Type B pancreatic cell (in vitro differentiated cells): ENCODE measurements around the gene DCAF10. TPM values are rescaled to one million over a fixed set of nuclear protein-coding genes. Genes with fewer than 3 reads are reported as not detected.
"Not testable (repeated sequence)": the region's sequence is repeated elsewhere in the genome, so short reads cannot be mapped to it uniquely, and the experiment has no call there.

Experiments
- DNase-seq: peaks from one replicate; pipeline ENCODE4 v3.0.0; 2021; ENCODE audit warnings: mixed read lengths; ENCODE audit not compliant: unreplicated experiment; ENCODE audit errors: extremely low spot score
- H3K27ac Mint-ChIP-seq: 2 replicates; pipeline ENCODE4 v1.8.0; 2021; ENCODE audit warnings: mild to moderate bottlenecking, mixed read lengths
- H3K27me3 Mint-ChIP-seq: 2 replicates; pipeline ENCODE4 v1.8.0; 2021; ENCODE audit warnings: mixed read lengths
- H3K36me3 Mint-ChIP-seq: 2 replicates; pipeline ENCODE4 v1.8.0; 2021; ENCODE audit warnings: mixed read lengths
- H3K4me1 Mint-ChIP-seq: one replicate; pipeline ENCODE4 v1.8.0; 2021; ENCODE audit warnings: mixed read lengths; ENCODE audit not compliant: unreplicated experiment
- H3K4me3 Mint-ChIP-seq: 2 replicates; pipeline ENCODE4 v1.8.0; 2021; ENCODE audit warnings: mild to moderate bottlenecking, mixed read lengths
- H3K9me3 Mint-ChIP-seq: 2 replicates; pipeline ENCODE4 v1.8.0; 2021; ENCODE audit warnings: mixed read lengths
- total RNA-seq: library from RNA; stranded (reverse); gene quantifications from 2 replicates; pipeline ENCODE4 v1.2.1, GENCODE V29; 2021; ENCODE audit warnings: low replicate concordance
- TF ChIP-seq, protein P1 (sequence below): fragments of 200-600 bp; sonication (generic); conservative IDR thresholded peaks from 2 replicates; pipeline ENCODE4 v1.5.0; 2021; ENCODE audit warnings: antibody characterized with exemption, mild to moderate bottlenecking

DCAF10 gene
- total RNA-seq, 1 donor from 2014 or later = 30.2 TPM

DNA sequence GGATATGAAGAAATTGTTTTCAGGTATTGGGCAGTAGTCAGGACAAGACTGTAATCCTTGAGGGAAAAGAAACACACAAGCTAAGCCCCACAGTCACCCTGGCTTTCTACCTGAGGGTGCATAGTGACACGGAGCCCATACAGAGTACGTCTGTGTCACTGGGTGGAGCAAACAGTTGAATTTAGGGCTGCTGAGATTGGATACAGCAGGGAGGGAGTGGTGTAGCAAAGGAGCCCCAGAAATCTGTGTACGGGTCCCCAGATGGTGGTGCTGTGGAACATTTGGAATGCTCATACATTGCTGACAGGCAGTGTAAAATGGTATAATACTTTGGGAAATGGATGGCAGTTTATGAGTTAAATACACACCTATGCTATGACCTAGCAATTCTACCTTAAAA is 41.9 kb upstream of the DCAF10 start:
- Mint-ChIP-seq H3K4me3 (no peak overlapping the region), H3K27ac (no peak overlapping the region), H3K9me3 (no peaks in the 10 kb centered on the region), H3K27me3 (no peaks in the 10 kb centered on the region), H3K36me3 (peaks cover 9% of the 10 kb centered on the region), H3K4me1 (peaks cover 14% of the 10 kb centered on the region)
- no peak for DNase-seq
- TF ChIP-seq, protein P1, sequence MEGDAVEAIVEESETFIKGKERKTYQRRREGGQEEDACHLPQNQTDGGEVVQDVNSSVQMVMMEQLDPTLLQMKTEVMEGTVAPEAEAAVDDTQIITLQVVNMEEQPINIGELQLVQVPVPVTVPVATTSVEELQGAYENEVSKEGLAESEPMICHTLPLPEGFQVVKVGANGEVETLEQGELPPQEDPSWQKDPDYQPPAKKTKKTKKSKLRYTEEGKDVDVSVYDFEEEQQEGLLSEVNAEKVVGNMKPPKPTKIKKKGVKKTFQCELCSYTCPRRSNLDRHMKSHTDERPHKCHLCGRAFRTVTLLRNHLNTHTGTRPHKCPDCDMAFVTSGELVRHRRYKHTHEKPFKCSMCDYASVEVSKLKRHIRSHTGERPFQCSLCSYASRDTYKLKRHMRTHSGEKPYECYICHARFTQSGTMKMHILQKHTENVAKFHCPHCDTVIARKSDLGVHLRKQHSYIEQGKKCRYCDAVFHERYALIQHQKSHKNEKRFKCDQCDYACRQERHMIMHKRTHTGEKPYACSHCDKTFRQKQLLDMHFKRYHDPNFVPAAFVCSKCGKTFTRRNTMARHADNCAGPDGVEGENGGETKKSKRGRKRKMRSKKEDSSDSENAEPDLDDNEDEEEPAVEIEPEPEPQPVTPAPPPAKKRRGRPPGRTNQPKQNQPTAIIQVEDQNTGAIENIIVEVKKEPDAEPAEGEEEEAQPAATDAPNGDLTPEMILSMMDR = no peak

DNA sequence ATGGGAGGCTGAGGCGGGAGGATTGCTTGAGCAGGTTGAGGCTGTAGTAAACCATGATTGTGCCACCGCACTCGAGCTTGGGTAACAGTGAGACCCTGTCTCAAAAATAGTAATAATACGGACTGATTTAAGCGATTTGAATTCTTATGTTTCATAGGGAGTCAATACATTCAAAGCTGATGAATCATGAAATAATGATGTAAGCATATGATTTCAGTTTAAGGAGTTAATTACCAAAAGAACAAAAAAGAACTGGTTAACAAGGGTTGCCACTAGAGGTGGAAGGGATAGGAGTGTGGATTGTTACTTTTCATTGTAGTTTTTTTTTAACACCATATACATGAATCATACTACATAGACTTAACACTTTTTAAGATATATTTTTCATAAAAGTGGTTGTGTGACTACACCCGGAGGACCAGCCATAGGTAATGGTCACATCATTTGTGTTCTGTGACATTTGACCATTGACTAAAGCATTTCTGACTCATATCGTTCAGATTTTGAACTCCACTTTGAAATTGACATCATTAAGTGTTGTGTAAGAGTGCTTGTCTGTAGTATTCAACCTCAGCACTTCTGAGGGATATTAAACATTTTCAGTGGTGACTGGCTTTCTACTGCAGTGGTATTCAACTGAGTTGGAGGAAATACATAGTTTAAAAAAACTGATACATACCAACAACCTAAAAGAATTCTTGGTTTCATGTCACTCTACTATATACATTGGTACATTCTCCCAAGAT is 40.0 kb upstream of the DCAF10 start:
- H3K36me3 Mint-ChIP-seq = peaks cover 18% of the 10 kb centered on the region
- no peaks in the 10 kb centered on the region for H3K9me3 Mint-ChIP-seq
- peaks cover under 1% of the 10 kb centered on the region for H3K4me1 Mint-ChIP-seq
- TF ChIP-seq, protein P1 = no peak
- no peak overlapping the region for H3K27ac Mint-ChIP-seq
- H3K4me3 Mint-ChIP-seq = no peak overlapping the region
- no peaks in the 10 kb centered on the region for H3K27me3 Mint-ChIP-seq
- no peak for DNase-seq

DNA sequence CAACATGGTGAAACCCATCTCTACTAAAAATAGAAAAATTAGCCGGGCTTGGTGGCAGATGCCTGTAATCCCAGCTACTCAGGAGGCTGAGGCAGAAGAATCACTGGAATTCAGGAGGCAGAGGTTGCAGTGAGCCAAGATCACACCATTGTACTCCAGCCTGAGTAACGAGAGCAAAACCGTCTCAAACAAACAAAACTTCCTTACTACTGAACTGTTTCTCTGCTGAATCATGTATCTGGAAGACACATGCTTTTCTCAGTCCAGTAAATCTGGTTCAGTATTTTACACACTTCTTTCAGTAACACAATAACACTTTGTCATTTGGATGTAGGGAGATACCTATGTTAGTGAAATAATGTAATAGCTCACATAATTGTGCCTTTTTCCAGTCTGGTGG is 39.1 kb upstream of the DCAF10 start:
- Mint-ChIP-seq H3K36me3 (peaks cover 21% of the 10 kb centered on the region), H3K27ac (no peak overlapping the region), H3K27me3 (no peaks in the 10 kb centered on the region), H3K9me3 (no peaks in the 10 kb centered on the region), H3K4me1 (no peaks in the 10 kb centered on the region), H3K4me3 (no peak overlapping the region)
- TF ChIP-seq, protein P1 = no peak
- no peak for DNase-seq

DNA sequence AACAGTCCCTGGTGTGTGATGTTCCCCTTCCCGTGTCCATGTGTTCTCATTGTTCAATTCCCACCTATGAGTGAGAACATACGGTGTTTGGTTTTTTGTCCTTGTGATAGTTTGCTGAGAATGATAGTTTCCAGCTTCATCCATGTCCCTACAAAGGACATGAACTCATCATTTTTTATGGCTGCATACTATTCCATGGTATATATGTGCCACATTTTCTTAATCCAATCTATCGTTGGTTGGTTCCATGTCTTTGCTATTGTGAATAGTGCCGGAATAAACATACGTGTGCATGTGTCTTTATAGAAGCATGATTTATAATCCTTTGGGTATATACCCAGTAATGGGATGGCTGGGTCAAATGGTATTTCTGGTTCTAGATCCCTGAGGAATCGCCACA is 35.3 kb upstream of the DCAF10 start:
- not testable (repeated sequence) for H3K4me3 Mint-ChIP-seq, H3K27ac Mint-ChIP-seq, H3K4me1 Mint-ChIP-seq, H3K9me3 Mint-ChIP-seq, DNase-seq, H3K27me3 Mint-ChIP-seq
- peaks cover 22% of the 10 kb centered on the region for H3K36me3 Mint-ChIP-seq

DNA sequence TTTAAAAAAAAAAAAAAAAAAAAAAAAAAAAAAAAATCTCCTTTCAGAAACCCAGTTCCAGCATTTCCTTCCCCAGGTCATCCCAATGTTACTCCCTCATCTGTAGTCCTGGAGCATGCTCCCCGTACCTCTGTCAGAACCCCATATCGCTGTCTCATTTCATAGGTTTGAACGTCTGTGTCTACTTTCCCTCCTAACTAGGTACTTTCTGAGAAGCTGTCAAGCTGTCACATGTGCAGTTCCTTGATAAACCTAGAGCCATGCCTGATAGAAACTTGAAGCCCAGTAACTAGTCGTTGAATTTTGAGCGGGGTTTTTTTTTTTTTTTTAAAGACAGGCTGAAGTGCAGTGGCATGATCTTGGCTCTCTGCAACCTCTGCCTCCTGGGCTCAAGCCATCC is 31.3 kb upstream of the DCAF10 start:
- Mint-ChIP-seq H3K9me3 (no peaks in the 10 kb centered on the region), H3K4me3 (no peak overlapping the region), H3K4me1 (no peaks in the 10 kb centered on the region), H3K36me3 (peaks cover 11% of the 10 kb centered on the region), H3K27me3 (no peaks in the 10 kb centered on the region), H3K27ac (no peak overlapping the region)
- DNase-seq = no peak
- TF ChIP-seq, protein P1 = no peak

DNA sequence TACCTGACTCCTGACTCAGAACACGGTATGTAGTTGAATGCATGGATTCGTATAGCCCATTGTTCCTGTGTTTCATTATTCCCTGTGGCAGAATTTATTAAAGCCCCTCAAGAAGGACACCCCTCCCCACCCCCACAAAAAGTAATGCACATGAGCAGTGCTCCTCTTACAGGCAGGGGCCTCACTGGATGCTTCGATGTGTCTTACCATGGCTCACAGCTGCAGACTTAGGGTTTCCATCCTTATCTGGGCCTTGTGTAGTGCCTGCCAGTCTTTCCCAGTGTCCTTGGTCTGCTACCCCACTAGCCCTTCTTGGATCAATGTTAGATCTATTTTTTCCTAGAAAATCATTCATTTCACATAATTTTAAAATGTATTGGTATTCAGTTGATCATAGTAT is 30.6 kb upstream of the DCAF10 start:
- no peaks in the 10 kb centered on the region for H3K27me3 Mint-ChIP-seq
- TF ChIP-seq, protein P1 = no peak
- H3K4me3 Mint-ChIP-seq = no peak overlapping the region
- H3K4me1 Mint-ChIP-seq = no peaks in the 10 kb centered on the region
- H3K27ac Mint-ChIP-seq = no peak overlapping the region
- DNase-seq = no peak
- peaks cover 10% of the 10 kb centered on the region for H3K36me3 Mint-ChIP-seq
- H3K9me3 Mint-ChIP-seq = no peaks in the 10 kb centered on the region
